HFFc6 (cell line): Measurements from ENCODE around the gene PRIMA1. TPM values are rescaled to one million over a fixed set of nuclear protein-coding genes. Genes with fewer than 3 reads are reported as not detected.

Source experiments
- DNase-seq: peaks from one replicate; pipeline ENCODE4 v3.0.0-alpha.2; 2018
- H3K27ac Mint-ChIP-seq: 2 replicates; pipeline ENCODE4 v1.8.0; 2020; ENCODE audit warnings: mild to moderate bottlenecking, mixed read lengths
- H3K27me3 Mint-ChIP-seq: 2 replicates; pipeline ENCODE4 v1.8.0; 2021; ENCODE audit warnings: mild to moderate bottlenecking, moderate library complexity, mixed read lengths; ENCODE audit not compliant: insufficient read depth
- H3K36me3 Mint-ChIP-seq: 2 replicates; pipeline ENCODE4 v1.8.0; 2021; ENCODE audit warnings: low read depth, mixed read lengths
- H3K4me1 Mint-ChIP-seq: 2 replicates; pipeline ENCODE4 v1.8.0; 2020; ENCODE audit warnings: low read depth, mixed read lengths
- H3K4me3 Mint-ChIP-seq: 2 replicates; pipeline ENCODE4 v1.8.0; 2020; ENCODE audit warnings: mild to moderate bottlenecking, moderate library complexity, mixed read lengths
- H3K9me3 Mint-ChIP-seq: 2 replicates; pipeline ENCODE4 v1.8.0; 2020; ENCODE audit warnings: mild to moderate bottlenecking, mixed read lengths
- total RNA-seq, 6 experiments: library from RNA; stranded (reverse); fragmentation: NEBNext Ultra II Directional; extraction: Animal tissue kit (Norgen Biotek cat#: 25700); gene quantifications; 2 replicates in 1 of 6; 3 replicates in 5 of 6; pipeline ENCODE4 v1.2.3, GENCODE V29; 2021
- TF ChIP-seq, protein P1 (sequence below): fragments of 200-600 bp; sonication (generic); IDR thresholded peaks from 2 replicates; pipeline ENCODE4 v1.5.0; 2021; ENCODE audit warnings: antibody characterized with exemption, mild to moderate bottlenecking

Gene PRIMA1
- total RNA-seq, 6 experiments from 2014 or later, result not detected

DNA sequence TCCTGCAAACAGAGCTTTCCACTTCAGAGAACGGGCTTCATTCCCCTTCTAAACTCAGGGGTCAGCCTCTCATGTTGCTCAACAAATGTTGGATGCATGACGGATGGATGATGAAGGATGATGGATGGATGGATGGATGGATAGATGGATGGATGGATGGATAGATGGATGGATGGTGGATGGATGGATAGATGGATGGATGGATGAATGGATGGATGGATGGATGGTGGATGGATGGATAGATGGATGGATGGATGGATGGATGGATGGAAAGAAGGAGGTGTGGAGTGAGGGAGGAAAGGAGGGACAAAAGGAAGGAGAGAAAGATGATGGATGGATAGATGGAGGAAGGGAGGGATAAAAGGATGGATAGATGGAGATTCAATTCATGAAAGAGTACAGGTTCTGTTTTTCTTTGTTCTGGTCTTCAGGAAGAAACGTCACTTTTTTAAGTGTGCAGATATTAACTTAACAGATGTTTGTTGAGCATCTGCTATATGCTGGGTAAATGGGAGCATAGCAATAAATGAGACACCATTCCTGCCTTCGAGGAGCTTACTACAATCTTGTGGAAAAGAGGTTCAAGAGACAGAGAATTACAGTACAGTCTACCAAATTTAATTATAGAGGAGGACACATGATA, 41.7 kb upstream of the PRIMA1 start:
- H3K27ac Mint-ChIP-seq, result no peak overlapping the region
- peaks cover 2% of the 10 kb centered on the region for H3K27me3 Mint-ChIP-seq
- TF ChIP-seq, protein P1, sequence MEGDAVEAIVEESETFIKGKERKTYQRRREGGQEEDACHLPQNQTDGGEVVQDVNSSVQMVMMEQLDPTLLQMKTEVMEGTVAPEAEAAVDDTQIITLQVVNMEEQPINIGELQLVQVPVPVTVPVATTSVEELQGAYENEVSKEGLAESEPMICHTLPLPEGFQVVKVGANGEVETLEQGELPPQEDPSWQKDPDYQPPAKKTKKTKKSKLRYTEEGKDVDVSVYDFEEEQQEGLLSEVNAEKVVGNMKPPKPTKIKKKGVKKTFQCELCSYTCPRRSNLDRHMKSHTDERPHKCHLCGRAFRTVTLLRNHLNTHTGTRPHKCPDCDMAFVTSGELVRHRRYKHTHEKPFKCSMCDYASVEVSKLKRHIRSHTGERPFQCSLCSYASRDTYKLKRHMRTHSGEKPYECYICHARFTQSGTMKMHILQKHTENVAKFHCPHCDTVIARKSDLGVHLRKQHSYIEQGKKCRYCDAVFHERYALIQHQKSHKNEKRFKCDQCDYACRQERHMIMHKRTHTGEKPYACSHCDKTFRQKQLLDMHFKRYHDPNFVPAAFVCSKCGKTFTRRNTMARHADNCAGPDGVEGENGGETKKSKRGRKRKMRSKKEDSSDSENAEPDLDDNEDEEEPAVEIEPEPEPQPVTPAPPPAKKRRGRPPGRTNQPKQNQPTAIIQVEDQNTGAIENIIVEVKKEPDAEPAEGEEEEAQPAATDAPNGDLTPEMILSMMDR, result no peak
- H3K36me3 Mint-ChIP-seq, result no peaks in the 10 kb centered on the region
- H3K4me1 Mint-ChIP-seq, result no peaks in the 10 kb centered on the region
- no peak overlapping the region for H3K4me3 Mint-ChIP-seq
- peaks cover 54% of the 10 kb centered on the region for H3K9me3 Mint-ChIP-seq
- DNase-seq, result no peak

DNA sequence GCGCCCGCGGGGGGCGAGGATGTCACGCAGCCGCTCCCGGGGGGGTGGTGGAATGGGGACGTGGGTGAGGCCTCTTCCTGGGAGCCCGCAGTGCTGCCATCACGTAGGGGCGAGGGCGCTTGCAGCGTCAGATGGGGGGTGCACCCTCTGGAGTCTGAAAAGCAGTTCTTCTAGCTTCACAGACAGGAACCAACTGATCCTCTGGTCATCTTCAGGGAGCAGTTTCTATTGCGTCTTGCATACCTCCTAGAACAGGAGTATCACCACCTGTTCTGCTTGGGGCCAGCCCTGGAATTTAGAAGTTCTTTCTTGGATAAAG, 36.9 kb upstream of the PRIMA1 start:
- TF ChIP-seq, protein P1, result no peak
- H3K9me3 Mint-ChIP-seq, result peaks cover 56% of the 10 kb centered on the region
- H3K27ac Mint-ChIP-seq, result no peak overlapping the region
- DNase-seq, result no peak
- no peaks in the 10 kb centered on the region for H3K36me3 Mint-ChIP-seq
- H3K27me3 Mint-ChIP-seq, result peaks cover 2% of the 10 kb centered on the region
- H3K4me1 Mint-ChIP-seq, result no peaks in the 10 kb centered on the region
- no peak overlapping the region for H3K4me3 Mint-ChIP-seq

GRCh38 chr14:93824518-93825234, 36.4 kb upstream of the PRIMA1 start:
- Mint-ChIP-seq H3K27me3 (peaks cover 2% of the 10 kb centered on the region), H3K9me3 (peaks cover 55% of the 10 kb centered on the region), H3K4me3 (no peak overlapping the region), H3K27ac (no peak overlapping the region), H3K36me3 (no peaks in the 10 kb centered on the region), H3K4me1 (no peaks in the 10 kb centered on the region)
- no peak for DNase-seq
- TF ChIP-seq, protein P1, result no peak

GRCh38 chr14:93824076-93824475, 35.8 kb upstream of the PRIMA1 start:
- H3K36me3 Mint-ChIP-seq, result no peaks in the 10 kb centered on the region
- H3K4me3 Mint-ChIP-seq, result no peak overlapping the region
- TF ChIP-seq, protein P1, result no peak
- no peaks in the 10 kb centered on the region for H3K4me1 Mint-ChIP-seq
- H3K27me3 Mint-ChIP-seq, result peaks cover 2% of the 10 kb centered on the region
- no peak for DNase-seq
- H3K27ac Mint-ChIP-seq, result no peak overlapping the region
- H3K9me3 Mint-ChIP-seq, result peaks cover 59% of the 10 kb centered on the region

DNA sequence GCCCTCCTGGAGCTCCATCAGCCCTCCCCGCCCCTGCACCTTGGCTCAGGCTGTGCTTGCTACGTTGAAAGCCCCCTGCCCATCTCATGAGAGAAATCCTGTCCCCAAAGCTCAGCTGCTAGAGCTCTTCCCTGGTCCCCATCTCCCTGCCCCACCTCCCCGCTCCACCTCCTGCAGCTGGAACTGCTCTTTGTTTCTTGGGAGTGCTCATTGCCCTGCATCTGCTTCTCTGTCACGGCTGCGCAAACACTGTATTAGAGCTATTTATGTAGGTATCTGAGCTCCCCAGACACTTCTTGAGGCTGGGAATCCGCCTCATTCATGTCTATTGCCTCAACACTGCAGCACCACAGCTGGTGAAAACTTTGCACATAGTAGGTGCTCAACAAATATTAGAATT, 32.8 kb upstream of the PRIMA1 start:
- no peak overlapping the region for H3K27ac Mint-ChIP-seq
- no peak for DNase-seq
- H3K4me1 Mint-ChIP-seq, result no peaks in the 10 kb centered on the region
- no peaks in the 10 kb centered on the region for H3K36me3 Mint-ChIP-seq
- H3K27me3 Mint-ChIP-seq, result peaks cover 2% of the 10 kb centered on the region
- H3K4me3 Mint-ChIP-seq, result no peak overlapping the region
- TF ChIP-seq, protein P1, result no peak
- H3K9me3 Mint-ChIP-seq, result peaks cover 68% of the 10 kb centered on the region
